Heart right ventricle (tissue), 16 donors: ENCODE data around the gene EHD1. TPM values are rescaled to one million over a fixed set of nuclear protein-coding genes. Genes with fewer than 3 reads are reported as not detected.

Experiments
- ATAC-seq, 8 donors: fragments of 200-7000 bp; cut with Tn5 transposase; one replicate each; pipeline ENCODE4 v1.9.1; 2020; ENCODE audit warnings: mild to moderate bottlenecking in 8 of 8, moderate library complexity in 8 of 8, moderate number of reproducible peaks in 1 of 8
- DNase-seq, 2 donors: peaks; one replicate each; pipeline ENCODE4 v3.0.0-alpha.2; 2020
- H3K27ac ChIP-seq, 10 donors: fragments of 200-600 bp; sonication (generic) in 2 of 10; one replicate each; pipeline versions ENCODE4 v1.5.0 to v1.8.0; 2020 to 2022; ENCODE audit warnings: mild to moderate bottlenecking in 3 of 10
- H3K27me3 ChIP-seq, 7 donors: fragments of 200-600 bp; one replicate each; pipeline ENCODE4 v1.8.0; 2021 to 2022; ENCODE audit warnings: mild to moderate bottlenecking in 2 of 7
- H3K36me3 ChIP-seq, 9 donors: fragments of 200-600 bp; sonication (generic) in 1 of 9; one replicate each; pipeline versions ENCODE4 v1.5.0 to v1.8.0; 2020 to 2022; ENCODE audit warnings: mild to moderate bottlenecking in 2 of 9
- H3K4me1 ChIP-seq, 9 donors: fragments of 200-600 bp; sonication (generic) in 1 of 9; one replicate each; pipeline versions ENCODE4 v1.5.0 to v1.8.0; 2020 to 2022; ENCODE audit warnings: mild to moderate bottlenecking in 4 of 9
- H3K4me3 ChIP-seq, 10 donors: fragments of 200-600 bp; sonication (generic) in 2 of 10; one replicate each; pipeline versions ENCODE4 v1.5.0 to v1.8.0; 2020 to 2022; ENCODE audit warnings: mild to moderate bottlenecking in 7 of 10, moderate library complexity in 2 of 10
- H3K9me3 ChIP-seq, 11 donors: fragments of 200-600 bp in 10 of 11; sonication (generic) in 2 of 11; one replicate each; pipeline versions ENCODE4 v1.5.0 to v1.8.0; 2013 to 2022; ENCODE audit warnings: mild to moderate bottlenecking in 2 of 11, control low read depth in 1 of 11, moderate library complexity in 1 of 11
- WGBS, 2 donors: extraction: QIAGEN DNeasy Blood & Tissue Kit; methylation state at CpG; one replicate each; pipeline ENCODE4 v1.1.7; 2013; ENCODE audit warnings: inconsistent platforms in 1 of 2; 5-methylcytosine and 5-hydroxymethylcytosine counted together
- intact Hi-C, 10 donors: fragments of 100-400 bp; cut with DNase I; formaldehyde crosslinking; loops; one replicate each; pipeline versions ENCODE4 v1.11.1 to v1.14.2; 2022
- polyA plus RNA-seq, 2 donors: library from polyadenylated mRNA; stranded (reverse); fragments of 200-250 nt; gene quantifications; one replicate each; pipeline ENCODE4 v1.2.3, GENCODE V29; 2013
- total RNA-seq, 10 donors: library from RNA; stranded (reverse); fragmentation: NEBNext Ultra II Directional in 3 of 10; extraction: Animal tissue kit (Norgen Biotek cat#: 25700) in 3 of 10; gene quantifications; one replicate each; pipeline versions ENCODE4 v1.2.1 to v1.2.4, GENCODE V29; 2021 to 2023
- TF ChIP-seq, protein P1 (sequence below), 9 donors: fragments of 200-600 bp; sonication (generic) in 2 of 9; IDR thresholded peaks; one replicate each; pipeline versions ENCODE4 v1.5.0 to v1.8.0; 2021 to 2022; ENCODE audit warnings: antibody characterized with exemption in 9 of 9, mild to moderate bottlenecking in 5 of 9, moderate library complexity in 1 of 9
- donor health status: Arrhythmogenic right ventricular cardiomyopathy.
- donor health status: ischemic (EF 13 %, LVEDD 7.1; RV severe dilation, severe dysfunction).
- donor health status: healthy with polysubstance abuse.
- donor health status: DM: no; HTN: yes; CAD: no.
- donor health status: DM: no; HTN: no; CAD: no.
- donor health status: ischemic (EF 25% LVEDD 6.9; RV normal size, moderate dysfunction).
- donor health status: ischemic (EF 25% LVEDD 5.7; RV mildly dilated, moderate dysfunction).
- donor health status: healthy.
- donor health status: DM: yes; HTN: yes; CAD: no.
- donor health status: Ischemic cardiomyopathy.
- donor health status: ischemic (EF 35%, LVEDD 5.7; RV mildly dilated, moderate dysfunction).
- donor health status: nonischemic (EF 11% LVEDD 7.7; RV severe dilation, severe dysfunction).
- donor health status: DM: yes; HTN: yes; CAD: no.
- donor health status: PGD.
- donor health status: ischemic (EF 29% LVEDD 5.4; RV normal size, mild dysfunction).
- donor health status: nonischemic (EF 23%, LVEDD 6.1; RV moderate dilation, normal function).

EHD1 gene
- total and polyA plus RNA-seq, 12 donors: 26.0 to 73.1 (median 41.1) TPM

DNA sequence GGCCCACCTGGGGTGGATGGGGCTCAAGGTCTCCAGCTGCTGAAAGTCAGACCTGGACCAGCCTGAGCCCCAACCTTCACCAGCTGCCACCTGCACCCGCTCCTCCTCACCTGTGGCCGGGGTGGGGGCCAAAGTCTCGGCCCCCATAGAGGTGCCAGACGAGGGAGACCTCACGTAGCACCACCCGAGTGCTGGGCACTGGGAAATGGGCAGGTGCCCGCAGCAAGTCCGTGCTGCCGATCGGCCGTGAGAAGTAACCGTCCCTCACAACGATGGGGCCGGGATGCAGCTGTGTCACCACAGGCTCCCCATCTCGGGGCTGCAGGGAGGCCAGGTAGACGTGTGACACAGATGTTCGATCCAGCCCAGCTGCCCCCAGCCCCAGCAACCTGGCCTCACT lies 22.4 kb upstream of the EHD1 start:
- 95 to 96% methylated on average over 17 of the region's 17 CpGs for WGBS, 2 donors
- H3K9me3 ChIP-seq: no peaks in the 10 kb centered on the region
- ATAC-seq: no peak
- peaks cover 0 to 100% (median 58%) of the 10 kb centered on the region in 9 donors for H3K36me3 ChIP-seq
- no peak overlapping the region for H3K4me3 ChIP-seq
- DNase-seq: no peak
- TF ChIP-seq, protein P1, sequence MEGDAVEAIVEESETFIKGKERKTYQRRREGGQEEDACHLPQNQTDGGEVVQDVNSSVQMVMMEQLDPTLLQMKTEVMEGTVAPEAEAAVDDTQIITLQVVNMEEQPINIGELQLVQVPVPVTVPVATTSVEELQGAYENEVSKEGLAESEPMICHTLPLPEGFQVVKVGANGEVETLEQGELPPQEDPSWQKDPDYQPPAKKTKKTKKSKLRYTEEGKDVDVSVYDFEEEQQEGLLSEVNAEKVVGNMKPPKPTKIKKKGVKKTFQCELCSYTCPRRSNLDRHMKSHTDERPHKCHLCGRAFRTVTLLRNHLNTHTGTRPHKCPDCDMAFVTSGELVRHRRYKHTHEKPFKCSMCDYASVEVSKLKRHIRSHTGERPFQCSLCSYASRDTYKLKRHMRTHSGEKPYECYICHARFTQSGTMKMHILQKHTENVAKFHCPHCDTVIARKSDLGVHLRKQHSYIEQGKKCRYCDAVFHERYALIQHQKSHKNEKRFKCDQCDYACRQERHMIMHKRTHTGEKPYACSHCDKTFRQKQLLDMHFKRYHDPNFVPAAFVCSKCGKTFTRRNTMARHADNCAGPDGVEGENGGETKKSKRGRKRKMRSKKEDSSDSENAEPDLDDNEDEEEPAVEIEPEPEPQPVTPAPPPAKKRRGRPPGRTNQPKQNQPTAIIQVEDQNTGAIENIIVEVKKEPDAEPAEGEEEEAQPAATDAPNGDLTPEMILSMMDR (IDR thresholded peaks at IDR 0.05): no peak
- no peak overlapping the region for H3K27ac ChIP-seq
- intact Hi-C loops: no loop called here
- H3K4me1 ChIP-seq: no peaks in the 10 kb centered on the region
- no peaks in the 10 kb centered on the region for H3K27me3 ChIP-seq

DNA sequence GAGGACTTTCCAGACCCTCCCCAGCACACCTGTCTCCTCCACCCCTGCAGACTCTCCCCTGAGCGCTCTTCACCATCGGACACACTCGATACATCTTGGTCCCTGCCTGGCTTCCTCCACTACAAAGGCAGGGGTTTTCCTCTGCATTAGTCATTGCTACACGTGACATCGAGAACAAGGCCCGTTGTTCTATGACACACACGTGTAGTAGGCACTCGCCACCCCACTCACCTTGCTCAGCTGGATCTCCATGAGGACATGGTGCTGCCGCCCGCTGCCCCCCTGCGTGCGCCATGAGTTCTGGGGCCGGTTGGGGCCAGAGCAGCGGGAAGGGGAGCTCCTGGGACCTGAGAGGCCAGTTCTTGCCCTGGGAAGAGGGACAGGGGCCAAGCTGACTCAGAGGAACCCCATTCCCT lies 21.9 kb upstream of the EHD1 start:
- Histone ChIP-seq H3K4me3 (no peak overlapping the region), H3K27me3 (no peaks in the 10 kb centered on the region), H3K4me1 (no peaks in the 10 kb centered on the region), H3K36me3 (peaks cover 0 to 100% (median 57%) of the 10 kb centered on the region in 9 donors), H3K9me3 (no peaks in the 10 kb centered on the region), H3K27ac (no peak overlapping the region)
- TF ChIP-seq, protein P1 (IDR thresholded peaks at IDR 0.05): no peak
- 86 to 94% methylated on average over 14 of the region's 14 CpGs for WGBS, 2 donors
- intact Hi-C loops: no loop called here
- DNase-seq (no peak), ATAC-seq (no peak)

DNA sequence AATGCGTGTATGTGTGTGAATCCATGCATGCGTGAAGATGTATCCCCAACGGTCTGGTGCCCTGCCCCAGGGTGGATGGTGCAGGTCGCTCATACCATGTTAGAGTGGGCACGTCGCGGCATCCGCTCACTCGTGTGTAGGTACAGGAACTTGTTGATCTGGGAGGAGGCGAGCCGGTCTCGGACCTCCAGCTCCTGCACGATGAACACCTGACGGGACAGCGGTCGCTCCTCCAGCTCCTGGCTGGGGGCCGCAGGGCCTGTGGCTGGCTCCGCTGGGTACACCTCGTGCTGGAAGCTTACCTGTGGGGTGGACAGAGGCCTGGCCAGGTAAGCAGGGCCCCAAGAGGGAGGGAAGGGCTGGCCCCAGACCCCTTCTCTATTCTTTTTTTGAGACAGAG lies 20.1 kb upstream of the EHD1 start:
- no peaks in the 10 kb centered on the region for H3K9me3 ChIP-seq
- DNase-seq (no peak), ATAC-seq (no peak)
- H3K4me1 ChIP-seq: peaks cover 1 to 13% (median 9%) of the 10 kb centered on the region in 9 donors
- WGBS, 2 donors: 96 to 97% methylated on average over 19 of the region's 19 CpGs
- no peak overlapping the region for H3K27ac ChIP-seq
- no peak overlapping the region for H3K4me3 ChIP-seq
- TF ChIP-seq, protein P1 (IDR thresholded peaks at IDR 0.05): no peak
- no peaks in the 10 kb centered on the region for H3K27me3 ChIP-seq
- intact Hi-C loops: loop anchor here in 2 of 10 donors (10.0 kb wide), 1 partner anchor 114 kb away; no protein-coding TSS in a partner anchor
- H3K36me3 ChIP-seq: peaks cover 0 to 92% (median 48%) of the 10 kb centered on the region in 9 donors

DNA sequence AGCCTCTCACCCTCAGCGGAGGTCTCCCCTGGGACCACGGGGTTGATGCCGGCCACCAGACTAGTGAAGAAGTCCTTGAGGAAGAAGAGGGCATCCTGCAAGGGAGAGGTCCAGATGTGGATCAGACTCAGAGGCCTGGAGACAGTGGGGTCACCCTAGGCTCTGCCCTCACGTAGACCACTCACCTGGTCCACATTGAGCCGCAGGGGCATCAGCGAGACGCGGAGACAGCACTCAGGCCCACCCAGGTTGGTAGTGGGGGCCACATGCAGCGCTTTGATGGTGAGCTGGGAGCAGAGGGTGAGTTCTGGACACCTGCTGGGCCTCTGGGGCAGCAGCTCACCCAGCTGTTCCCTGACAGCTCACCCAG lies 19.6 kb upstream of the EHD1 start:
- H3K27me3 ChIP-seq: no peaks in the 10 kb centered on the region
- peaks cover 0 to 87% (median 44%) of the 10 kb centered on the region in 9 donors for H3K36me3 ChIP-seq
- no peaks in the 10 kb centered on the region for H3K9me3 ChIP-seq
- 90 to 94% methylated on average over 9 of the region's 9 CpGs for WGBS, 2 donors
- intact Hi-C loops: loop anchor here in 2 of 10 donors (10.0 kb wide), 1 partner anchor 113 kb away; no protein-coding TSS in a partner anchor
- peaks cover 5 to 18% (median 14%) of the 10 kb centered on the region in 9 donors for H3K4me1 ChIP-seq
- DNase-seq (no peak), ATAC-seq (no peak)
- H3K4me3 ChIP-seq: no peak overlapping the region
- H3K27ac ChIP-seq: no peak overlapping the region
- TF ChIP-seq, protein P1 (IDR thresholded peaks at IDR 0.05): no peak
